Amniotic stem cell (primary cell): ENCODE results near the gene SRC.

ENCODE experiments used
- DNase-seq: peaks from one replicate; lab custom pipeline; 2025; lab: John Stamatoyannopoulos, UW

SRC gene

DNA sequence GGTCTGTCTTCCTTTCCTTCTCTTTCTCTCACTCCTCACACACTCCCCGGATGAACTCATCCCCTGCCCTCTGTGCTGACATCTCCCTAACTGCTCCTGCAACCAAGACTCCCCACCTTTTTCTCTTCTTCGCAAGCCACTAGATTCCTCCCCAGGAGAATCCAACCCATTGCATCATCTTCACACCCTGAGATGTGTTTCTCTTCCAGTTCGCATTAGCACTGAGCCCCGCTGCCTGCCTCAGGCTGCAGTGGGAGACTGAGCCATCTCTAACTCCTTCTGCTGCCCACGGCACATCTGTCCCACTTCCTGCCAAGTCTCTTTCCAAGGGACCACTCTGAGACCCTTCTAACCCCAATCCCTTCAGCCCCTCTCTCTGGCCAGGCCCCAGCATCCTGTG, 107.9 kb downstream of the SRC start:
- DNase-seq = no peak

DNA sequence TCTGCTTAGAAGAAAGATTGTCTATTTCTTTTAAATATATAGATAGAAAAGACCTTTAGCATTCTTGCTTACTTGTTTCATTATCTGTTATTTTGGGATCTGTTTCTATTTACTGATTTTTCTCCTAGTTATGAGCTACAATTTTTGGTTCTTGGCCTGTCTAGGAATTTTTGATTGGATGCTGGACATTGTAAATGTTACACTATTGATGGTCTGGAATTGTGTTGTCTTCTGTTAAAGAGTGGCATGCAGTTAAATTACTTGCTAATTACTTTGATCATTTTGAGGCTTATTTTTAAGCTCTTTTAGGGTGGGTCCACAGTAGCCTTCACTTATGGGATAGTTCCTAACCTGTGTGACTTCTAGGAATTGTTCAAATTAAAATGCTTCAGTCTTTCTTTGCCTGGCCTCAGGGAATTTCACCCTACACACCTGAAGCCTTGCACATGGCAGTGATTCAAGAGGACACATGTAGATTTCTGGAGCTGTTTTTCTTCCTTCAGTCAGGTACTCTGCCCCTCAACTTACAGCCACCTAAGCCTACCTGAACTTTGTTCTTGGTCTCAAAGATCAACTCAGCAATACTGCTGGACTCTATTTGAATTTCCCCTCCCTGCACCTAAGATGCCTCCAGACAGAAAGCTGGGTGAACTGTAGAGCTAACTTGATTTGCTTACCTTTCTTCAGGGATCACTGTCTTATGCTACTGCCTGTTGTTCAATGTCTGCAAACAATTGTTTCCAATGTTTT, 108.9 kb downstream of the SRC start:
- DNase-seq = no peak
